Choroid plexus epithelial cell (primary cell): Measurements from ENCODE around the gene SPATA32.

Source experiments
- DNase-seq: peaks from one replicate; pipeline ENCODE4 v3.0.0-alpha.2; 2010; ENCODE audit warnings: low read depth
- H3K4me3 ChIP-seq: 2 replicates; pipeline ENCODE4 v1.5.1; 2011; ENCODE audit warnings: low read depth, mild to moderate bottlenecking, control low read depth, low read length, moderate library complexity
- CTCF ChIP-seq: conservative IDR thresholded peaks from 2 replicates; pipeline ENCODE4 v1.5.1; 2011; ENCODE audit warnings: low read depth, mild to moderate bottlenecking, control low read depth, inconsistent platforms, low read length, moderate library complexity

Gene SPATA32

DNA sequence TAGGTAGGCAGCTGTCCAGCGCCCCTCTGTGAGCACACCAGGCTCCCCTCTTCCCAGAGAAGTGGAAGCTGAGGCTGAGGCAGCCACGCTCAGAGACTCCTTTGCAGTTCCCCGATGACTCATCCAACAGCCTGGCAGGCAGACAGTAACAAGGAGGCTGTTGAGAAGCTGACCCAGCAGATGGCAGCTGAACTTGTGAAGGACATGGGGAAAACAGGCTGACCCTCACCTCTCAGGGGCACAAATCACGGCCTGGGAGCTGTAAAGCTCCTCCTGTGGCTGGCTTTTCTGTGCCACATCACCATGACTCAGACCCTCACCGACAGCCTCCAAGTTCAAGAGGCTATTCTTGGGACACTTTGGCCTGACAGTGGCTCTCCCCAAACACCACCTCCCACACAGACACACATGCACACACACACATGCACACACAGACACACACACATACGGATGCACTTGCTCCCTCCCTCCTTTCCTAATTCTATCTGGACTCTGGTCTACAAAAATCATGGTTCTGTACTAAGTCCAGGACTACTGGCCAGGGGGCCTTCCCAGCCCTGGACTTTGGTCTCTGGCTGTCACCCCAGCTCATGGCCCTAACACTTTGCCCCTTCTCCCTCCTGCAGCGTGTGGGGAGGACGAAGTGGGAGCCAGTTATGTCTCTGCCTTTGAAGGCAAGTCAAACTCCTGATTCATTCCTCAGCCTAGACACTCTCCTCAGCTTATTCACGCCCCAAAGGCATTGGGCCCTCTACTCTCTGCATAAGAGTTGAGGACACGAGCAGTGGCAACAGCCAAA is 31.7 kb upstream of the SPATA32 start:
- peak; percentile 90 for DNase-seq
- TF ChIP-seq CTCF: peak; percentile 38

DNA sequence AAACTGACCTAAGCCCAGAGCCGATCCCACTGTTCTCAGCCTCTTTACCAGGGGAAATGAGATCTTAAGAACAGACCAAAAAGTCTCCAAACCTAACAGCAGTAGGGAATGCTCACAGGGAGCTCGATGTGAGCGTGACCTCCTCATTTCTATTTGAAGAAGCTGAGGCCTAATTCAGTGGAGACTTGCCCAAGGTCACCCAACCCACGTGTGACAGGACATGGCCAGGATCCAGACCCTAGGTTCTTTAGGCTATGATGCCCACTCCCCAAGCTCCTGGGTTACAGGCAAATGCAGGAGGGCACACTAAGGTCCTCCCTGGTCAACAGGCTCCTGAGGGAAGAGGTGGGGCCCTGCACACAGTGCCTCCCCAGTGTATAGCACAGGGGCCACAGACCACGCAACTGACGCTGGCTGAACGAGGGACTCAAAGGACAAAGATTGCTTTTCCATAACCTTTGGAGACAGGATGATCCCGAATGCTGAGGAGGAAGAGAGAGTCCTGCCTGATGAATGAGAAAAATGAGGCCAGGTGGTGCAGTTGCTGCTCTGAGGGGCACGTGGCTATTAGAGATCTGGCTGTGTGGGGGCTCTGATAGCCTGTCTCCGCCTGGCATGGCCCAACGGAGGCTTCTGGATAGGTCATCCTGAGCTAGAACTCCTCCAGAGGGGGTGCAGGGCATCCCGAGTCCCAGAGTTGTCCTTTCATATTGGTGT is 31.0 kb upstream of the SPATA32 start:
- no peak overlapping the region for H3K4me3 ChIP-seq
- no peak for TF ChIP-seq CTCF
- DNase-seq: no peak

More for the DNA sequence above, 31.7 kb upstream of the SPATA32 start:
- H3K4me3 ChIP-seq: no peak overlapping the region

- no peak overlapping the region for H3K4me3 ChIP-seq
- peak; percentile 78 for DNase-seq
- no peak for TF ChIP-seq CTCF
These were observed 29.4 kb upstream of the SPATA32 start for GRCh38 chr17:45291171-45291805.

DNA sequence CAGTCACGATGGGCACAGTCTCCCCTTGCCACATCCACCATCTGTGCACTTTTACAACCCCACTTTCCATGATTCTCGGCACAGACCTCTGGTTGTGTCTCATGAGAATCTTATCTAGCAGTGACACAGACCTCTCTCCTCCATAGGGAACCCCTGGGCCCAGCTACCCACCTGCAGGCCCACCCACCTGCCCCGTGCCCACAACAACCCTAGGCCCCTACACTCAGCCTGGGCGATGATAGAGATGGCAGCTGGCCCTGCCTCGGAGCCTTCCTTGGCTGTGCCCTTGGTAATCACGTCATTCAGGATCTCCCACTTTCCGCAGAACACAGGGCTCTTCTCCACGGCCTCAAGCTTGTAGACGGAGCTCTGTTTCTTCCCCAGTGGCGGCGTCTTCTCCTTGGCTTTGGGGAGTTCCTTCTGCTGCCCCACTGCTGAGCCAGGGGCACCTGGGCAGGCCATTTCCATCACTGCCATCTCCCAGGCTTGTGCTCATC is 28.4 kb upstream of the SPATA32 start:
- DNase-seq: no peak
- TF ChIP-seq CTCF: no peak
- no peak overlapping the region for H3K4me3 ChIP-seq

DNA sequence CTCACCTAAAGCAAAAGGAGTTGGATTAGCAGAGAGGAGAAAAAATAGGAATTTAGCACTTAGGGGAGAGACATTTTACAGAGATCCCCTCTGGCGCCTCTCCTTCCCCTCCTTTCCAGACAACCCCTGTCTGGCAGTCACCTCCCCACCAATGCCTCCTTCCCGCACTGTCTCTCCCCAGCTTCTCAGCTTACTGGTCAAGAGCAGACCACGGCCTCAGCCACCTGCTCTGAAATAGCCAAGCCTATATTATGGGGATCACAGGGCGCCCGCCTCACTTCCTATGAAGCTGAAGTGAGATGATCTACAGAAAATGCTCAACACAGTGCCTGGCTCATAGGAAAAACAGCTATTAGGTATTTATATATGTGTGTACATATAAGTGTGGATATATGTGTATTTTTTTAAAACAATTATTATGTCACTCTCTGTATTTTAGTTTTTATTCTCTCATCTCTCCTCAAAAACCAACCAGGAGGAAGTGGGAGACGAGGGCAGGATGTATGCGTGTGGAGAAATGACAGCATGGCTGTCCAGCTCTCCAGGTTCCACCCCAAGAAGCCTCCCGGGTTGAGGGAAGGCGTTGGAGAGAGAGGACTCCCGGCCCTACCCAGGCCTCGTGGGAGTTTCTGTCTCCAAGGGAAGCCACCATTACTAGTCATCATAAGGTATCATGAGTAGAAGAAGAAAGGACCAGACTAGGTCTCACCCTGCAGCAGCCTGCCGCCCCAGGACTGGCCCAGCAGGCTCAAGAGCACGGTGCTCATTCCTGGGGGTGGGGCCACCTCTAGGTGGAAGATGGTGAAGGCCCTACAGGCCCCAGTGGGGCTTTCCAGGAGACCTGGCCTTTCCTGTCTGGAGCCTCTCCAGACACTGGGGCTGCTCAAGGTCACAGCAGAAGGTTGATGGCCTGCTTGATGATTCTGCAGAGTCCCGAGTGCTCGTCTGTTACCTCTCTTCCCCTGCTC is 27.7 kb upstream of the SPATA32 start:
- DNase-seq: no peak
- TF ChIP-seq CTCF: no peak

DNA sequence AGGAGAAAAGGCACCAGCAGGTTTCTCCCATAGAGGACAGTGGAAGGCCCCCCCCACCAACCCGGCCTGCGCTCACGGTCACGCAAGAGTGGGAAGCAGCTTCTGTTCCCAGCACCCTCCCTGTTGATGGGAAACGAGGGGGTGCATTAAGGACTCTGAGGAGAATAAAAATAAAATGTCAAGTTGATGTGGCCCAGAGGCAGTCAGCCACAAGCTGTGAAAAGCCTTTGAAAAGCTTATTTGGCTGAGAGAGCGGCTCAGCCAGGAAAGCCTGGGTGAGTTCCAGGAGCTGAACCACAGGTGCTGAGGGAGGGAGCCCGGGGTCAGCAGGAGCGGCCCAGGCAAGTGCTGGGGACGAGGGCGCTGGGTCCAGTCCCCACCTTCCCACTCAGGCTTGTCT is 26.9 kb upstream of the SPATA32 start:
- no peak for DNase-seq
- TF ChIP-seq CTCF: no peak
- no peak overlapping the region for H3K4me3 ChIP-seq

More for the DNA sequence above, 27.7 kb upstream of the SPATA32 start:
- H3K4me3 ChIP-seq: no peak overlapping the region
